GM06990 (cell line): ENCODE measurements around the gene BCO1.

ENCODE experiments used
- DNase-seq: peaks from one replicate; pipeline ENCODE4 v3.0.0-alpha.2; 2011; ENCODE audit not compliant: insufficient read length; ENCODE audit errors: extremely low read depth
- H3K27me3 ChIP-seq: replicated peaks from 2 replicates; pipeline ENCODE4 v1.6.0; 2011; ENCODE audit warnings: low read length; ENCODE audit not compliant: control insufficient read depth, insufficient read depth
- H3K36me3 ChIP-seq: 2 replicates; pipeline ENCODE4 v1.5.1; 2011; ENCODE audit warnings: low read length; ENCODE audit not compliant: control insufficient read depth, insufficient read depth
- H3K4me3 ChIP-seq: replicated peaks from 2 replicates; pipeline ENCODE4 v1.5.1; 2011; ENCODE audit warnings: low read depth, mild to moderate bottlenecking, control low read depth, low read length
- CTCF ChIP-seq: IDR thresholded peaks from 2 replicates; pipeline ENCODE4 v1.5.1; 2011; ENCODE audit warnings: low read length, control low read depth, mild to moderate bottlenecking, inconsistent platforms; ENCODE audit not compliant: insufficient read depth, poor library complexity, severe bottlenecking

BCO1 gene

DNA sequence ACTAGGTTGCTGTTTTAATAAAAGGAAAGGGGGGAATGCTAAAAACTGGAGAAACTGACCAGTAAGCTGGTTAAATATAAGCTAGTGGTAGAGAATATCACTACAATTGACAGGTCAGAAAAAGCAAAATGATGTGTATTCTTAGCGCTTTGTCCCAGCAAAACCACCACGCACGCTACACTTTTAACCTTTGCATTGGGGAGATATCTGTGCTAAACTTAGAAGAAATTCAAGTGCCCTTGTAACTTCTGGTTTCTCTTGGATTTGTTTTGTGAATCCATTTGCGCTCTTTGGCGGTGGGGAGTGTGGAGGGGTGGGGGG lies 77.6 kb downstream of the BCO1 start:
- no peaks in the 10 kb centered on the region for H3K27me3 ChIP-seq

GRCh38 chr16:81318711-81319110 lies 80.2 kb downstream of the BCO1 start:
- Histone ChIP-seq H3K4me3 (no peak overlapping the region), H3K36me3 (no peaks in the 10 kb centered on the region), H3K27me3 (no peaks in the 10 kb centered on the region)
- no peak for TF ChIP-seq CTCF
- no peak for DNase-seq

More for the DNA sequence above, 77.6 kb downstream of the BCO1 start:
- H3K36me3 ChIP-seq: no peaks in the 10 kb centered on the region
- no peak for DNase-seq
- H3K4me3 ChIP-seq: peak overlapping the region; percentile 78
- TF ChIP-seq CTCF: no peak

DNA sequence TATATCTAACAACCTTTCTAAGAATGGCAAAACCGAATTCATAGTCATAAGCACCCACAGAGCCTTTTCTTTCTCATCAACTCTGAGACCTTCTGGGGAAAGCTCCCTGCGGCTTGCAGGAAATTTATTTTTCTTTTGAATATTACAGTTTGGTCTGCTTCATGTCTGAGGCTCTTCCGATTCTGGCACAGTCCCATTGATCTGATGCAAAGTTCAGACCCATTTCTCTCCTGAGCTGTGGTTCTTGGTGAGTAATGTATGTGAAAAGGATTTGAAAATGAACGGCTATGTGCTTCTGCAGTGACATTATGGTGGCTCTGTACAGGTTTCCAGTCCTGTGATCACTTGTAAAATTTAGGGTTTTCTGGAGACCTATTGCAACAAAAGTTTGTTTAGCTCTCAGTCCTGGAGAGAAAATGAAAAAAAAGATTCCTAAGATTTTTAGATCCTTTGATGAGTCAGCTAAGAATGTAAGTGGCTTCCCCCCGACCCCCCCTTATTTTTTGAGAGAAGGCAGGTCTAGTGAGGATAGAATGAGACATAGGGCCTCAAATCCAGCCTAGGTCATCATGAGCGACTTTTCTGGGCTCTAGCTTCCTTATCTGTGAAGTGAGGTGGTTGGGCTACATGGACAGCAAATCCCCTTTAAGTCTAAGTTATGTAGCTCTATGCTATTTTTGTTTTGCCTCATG lies 80.9 kb downstream of the BCO1 start:
- no peaks in the 10 kb centered on the region for H3K27me3 ChIP-seq
- H3K4me3 ChIP-seq: no peak overlapping the region
- TF ChIP-seq CTCF: no peak
- no peaks in the 10 kb centered on the region for H3K36me3 ChIP-seq
- no peak for DNase-seq

DNA sequence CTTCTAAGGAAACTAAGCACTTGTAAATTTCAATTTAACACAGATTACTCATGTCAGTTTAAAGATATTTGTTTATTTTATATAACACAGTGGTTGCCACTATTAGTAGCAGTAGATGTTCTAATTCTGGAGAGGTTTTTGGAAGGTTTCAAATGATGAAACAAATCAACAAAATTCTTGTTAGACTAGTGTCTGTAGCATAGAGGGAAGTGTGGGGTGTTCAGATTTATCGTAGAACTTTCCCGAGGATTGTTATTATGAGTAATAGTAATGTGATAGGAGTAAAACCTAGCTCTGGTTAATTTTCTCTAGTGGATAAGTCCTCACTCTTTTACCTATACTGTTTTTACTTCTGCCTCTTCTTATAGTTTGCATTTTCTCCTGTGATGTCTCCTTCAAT lies 82.5 kb downstream of the BCO1 start:
- H3K27me3 ChIP-seq: no peaks in the 10 kb centered on the region
- no peak for DNase-seq
- no peak for TF ChIP-seq CTCF
- H3K36me3 ChIP-seq: no peaks in the 10 kb centered on the region
- no peak overlapping the region for H3K4me3 ChIP-seq

- Histone ChIP-seq H3K36me3 (no peaks in the 10 kb centered on the region), H3K27me3 (no peaks in the 10 kb centered on the region), H3K4me3 (no peak overlapping the region)
- no peak for TF ChIP-seq CTCF
- no peak for DNase-seq
Observed at GRCh38 chr16:81321536-81321935, 83.0 kb downstream of the BCO1 start.

GRCh38 chr16:81324808-81325207 lies 86.3 kb downstream of the BCO1 start:
- TF ChIP-seq CTCF: no peak
- Histone ChIP-seq H3K36me3 (no peaks in the 10 kb centered on the region), H3K27me3 (no peaks in the 10 kb centered on the region), H3K4me3 (no peak overlapping the region)
- no peak for DNase-seq
